Activated CD4-positive, alpha-beta T cell treated with anti-CD3 and anti-CD28 coated beads, Interleukin-2, Interleukin-4, amounts not matched to agents 100 ng/mL and 50 ng/mL, durations not matched to agents 16 hours and 8 hours (primary cell): ENCODE data around the gene C17orf114.
"Not testable (repeated sequence)": the region's sequence is repeated elsewhere in the genome, so short reads cannot be mapped to it uniquely, and the experiment has no call there.

Experiments
- DNase-seq: peaks from one replicate; pipeline ENCODE4 v3.0.0-alpha.2; 2020; ENCODE audit warnings: low spot score

Gene C17orf114

GRCh38 chr17:4802228-4802627, at the start of gene C17orf114:
TSS of gene C17orf114 (minus strand) at chr17:4802328.
- DNase-seq, result no peak

GRCh38 chr17:4851084-4851483, 49.0 kb upstream of the C17orf114 start:
- DNase-seq, result no peak

GRCh38 chr17:4850246-4850645, 48.1 kb upstream of the C17orf114 start:
- DNase-seq, result no peak

- no peak for DNase-seq
Measured at GRCh38 chr17:4849011-4849536, 46.9 kb upstream of the C17orf114 start.

- DNase-seq, result no peak
Measured at GRCh38 chr17:4846635-4847390, 44.7 kb upstream of the C17orf114 start.

GRCh38 chr17:4845118-4845517, 43.0 kb upstream of the C17orf114 start:
- no peak for DNase-seq

GRCh38 chr17:4843321-4844000, 41.3 kb upstream of the C17orf114 start:
- DNase-seq, result no peak

GRCh38 chr17:4842376-4842775, 40.2 kb upstream of the C17orf114 start:
- DNase-seq, result no peak

- DNase-seq, result no peak
Measured at GRCh38 chr17:4840893-4841242, 38.7 kb upstream of the C17orf114 start.

- no peak for DNase-seq
Measured at GRCh38 chr17:4839965-4840892, 38.1 kb upstream of the C17orf114 start.

- no peak for DNase-seq
Measured at GRCh38 chr17:4839221-4839620, 37.1 kb upstream of the C17orf114 start.

GRCh38 chr17:4838309-4838785, 36.2 kb upstream of the C17orf114 start:
- no peak for DNase-seq

GRCh38 chr17:4837471-4838308, 35.6 kb upstream of the C17orf114 start:
- no peak for DNase-seq

- DNase-seq, result no peak
Measured at GRCh38 chr17:4836221-4836620, 34.1 kb upstream of the C17orf114 start.

- no peak for DNase-seq
Measured at GRCh38 chr17:4834681-4835020, 32.5 kb upstream of the C17orf114 start.

- DNase-seq, result no peak
Measured at GRCh38 chr17:4833941-4834680, 32.0 kb upstream of the C17orf114 start.

GRCh38 chr17:4833178-4833940, 31.2 kb upstream of the C17orf114 start, which contains the start of gene MINK1:
TSS of gene MINK1 (plus strand) at chr17:4833340. CDS start at chr17:4833584, 244 bp downstream.
- peak; percentile 92 for DNase-seq

GRCh38 chr17:4832829-4833177, 30.7 kb upstream of the C17orf114 start:
- not testable (repeated sequence) for DNase-seq

- DNase-seq, result no peak
Measured at GRCh38 chr17:4827399-4827798, 25.3 kb upstream of the C17orf114 start.
